Suprapubic skin (tissue), 4 donors: ENCODE data around the gene ZNF593OS. TPM values are rescaled to one million over a fixed set of nuclear protein-coding genes. Genes with fewer than 3 reads are reported as not detected.

Experiments
- DNase-seq, 2 donors: peaks; one replicate each; pipeline ENCODE4 v3.0.0-alpha.2; 2019; ENCODE audit warnings: low spot score in 2 of 2
- H3K27ac ChIP-seq: fragments of 200-600 bp; sonication (generic); one replicate; pipeline ENCODE4 v1.5.1; 2019
- H3K27me3 ChIP-seq: fragments of 200-600 bp; sonication (generic); one replicate; pipeline ENCODE4 v1.5.1; 2019
- H3K36me3 ChIP-seq: fragments of 200-600 bp; sonication (generic); one replicate; pipeline ENCODE4 v1.5.1; 2019
- H3K4me1 ChIP-seq: fragments of 200-600 bp; sonication (generic); one replicate; pipeline ENCODE4 v1.5.1; 2019
- H3K4me3 ChIP-seq: fragments of 200-600 bp; sonication (generic); one replicate; pipeline ENCODE4 v1.5.1; 2019; ENCODE audit warnings: mild to moderate bottlenecking
- H3K9me3 ChIP-seq: fragments of 200-600 bp; sonication (generic); one replicate; pipeline ENCODE4 v1.5.1; 2019
- EP300 ChIP-seq: sonication (generic); formaldehyde crosslinking; IDR thresholded peaks from one replicate; pipeline ENCODE4 v1.6.1; 2017; ENCODE audit warnings: antibody characterized with exemption
- POLR2A ChIP-seq, 2 donors: fragments of 450-650 bp; IDR thresholded peaks; one replicate each; pipeline ENCODE4 v1.6.1; 2017; ENCODE audit warnings: antibody characterized with exemption in 2 of 2, mild to moderate bottlenecking in 2 of 2, moderate library complexity in 2 of 2
- POLR2AphosphoS5 ChIP-seq, 3 donors: sonication (generic); formaldehyde crosslinking; IDR thresholded peaks; one replicate each; pipeline ENCODE4 v1.6.1; 2017; ENCODE audit warnings: antibody characterized with exemption in 3 of 3
- WGBS: methylation state at CpG from one replicate; pipeline ENCODE4 v1.1.5; 2018; 5-methylcytosine and 5-hydroxymethylcytosine counted together
- total RNA-seq, 4 donors: library from RNA; depleted of rRNA; stranded (reverse); fragments of >200 nt; gene quantifications; one replicate each; pipeline ENCODE4 v1.1.0, GENCODE V29; 2016
- TF ChIP-seq, protein P1 (sequence below), 2 donors: fragments of 200-600 bp in 1 of 2; fragments of 450-650 bp in 1 of 2; sonication (generic) in 1 of 2; IDR thresholded peaks; one replicate each; pipeline ENCODE4 v1.5.1; 2016 to 2019; ENCODE audit warnings: antibody characterized with exemption in 2 of 2, mild to moderate bottlenecking in 1 of 2, moderate library complexity in 1 of 2

ZNF593OS gene
- total RNA-seq, 4 donors from 2014 or later, result not detected

DNA sequence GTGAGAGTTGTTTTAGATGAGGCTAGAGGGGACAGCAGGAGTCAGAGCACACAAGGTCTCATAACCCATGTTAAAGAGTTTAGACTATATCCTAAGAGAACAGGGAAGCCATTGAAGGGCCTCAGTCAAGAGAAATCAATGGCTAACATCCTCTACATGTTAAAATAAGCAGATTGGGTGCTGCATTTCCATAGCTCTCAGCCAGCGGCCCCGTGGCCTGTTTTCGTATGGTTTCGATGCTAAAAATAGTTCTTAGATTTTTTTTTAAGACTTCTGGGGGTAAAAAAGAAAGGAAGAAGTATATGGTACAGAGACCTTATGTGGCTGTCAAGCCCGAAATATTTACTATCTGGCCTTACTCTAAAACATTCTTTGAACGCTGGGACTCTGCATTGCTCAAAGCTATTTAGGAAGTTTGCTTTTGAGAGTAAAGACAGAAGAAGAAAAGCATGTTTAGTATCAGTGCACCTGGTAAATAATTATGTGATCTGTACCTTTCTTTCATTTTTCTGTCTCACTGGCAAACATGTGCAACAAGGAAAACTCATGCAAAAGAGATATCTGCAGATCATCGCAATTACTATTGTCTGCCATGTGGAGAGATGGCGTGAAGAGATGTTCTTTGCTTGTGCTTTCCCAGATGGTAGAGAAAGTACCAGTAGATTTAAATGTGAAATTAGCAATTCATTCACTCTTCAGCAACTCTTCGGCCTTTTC is 51.6 kb downstream of the ZNF593OS start:
- Histone ChIP-seq H3K4me3 (no peak overlapping the region), H3K36me3 (peaks cover 23% of the 10 kb centered on the region), H3K4me1 (peaks cover 35% of the 10 kb centered on the region), H3K27ac (no peak overlapping the region), H3K9me3 (no peaks in the 10 kb centered on the region), H3K27me3 (no peaks in the 10 kb centered on the region)
- WGBS, result 76% methylated on average over 9 of the region's 9 CpGs
- TF ChIP-seq, protein P1, sequence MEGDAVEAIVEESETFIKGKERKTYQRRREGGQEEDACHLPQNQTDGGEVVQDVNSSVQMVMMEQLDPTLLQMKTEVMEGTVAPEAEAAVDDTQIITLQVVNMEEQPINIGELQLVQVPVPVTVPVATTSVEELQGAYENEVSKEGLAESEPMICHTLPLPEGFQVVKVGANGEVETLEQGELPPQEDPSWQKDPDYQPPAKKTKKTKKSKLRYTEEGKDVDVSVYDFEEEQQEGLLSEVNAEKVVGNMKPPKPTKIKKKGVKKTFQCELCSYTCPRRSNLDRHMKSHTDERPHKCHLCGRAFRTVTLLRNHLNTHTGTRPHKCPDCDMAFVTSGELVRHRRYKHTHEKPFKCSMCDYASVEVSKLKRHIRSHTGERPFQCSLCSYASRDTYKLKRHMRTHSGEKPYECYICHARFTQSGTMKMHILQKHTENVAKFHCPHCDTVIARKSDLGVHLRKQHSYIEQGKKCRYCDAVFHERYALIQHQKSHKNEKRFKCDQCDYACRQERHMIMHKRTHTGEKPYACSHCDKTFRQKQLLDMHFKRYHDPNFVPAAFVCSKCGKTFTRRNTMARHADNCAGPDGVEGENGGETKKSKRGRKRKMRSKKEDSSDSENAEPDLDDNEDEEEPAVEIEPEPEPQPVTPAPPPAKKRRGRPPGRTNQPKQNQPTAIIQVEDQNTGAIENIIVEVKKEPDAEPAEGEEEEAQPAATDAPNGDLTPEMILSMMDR (IDR thresholded peaks at IDR 0.05), result no peak
- TF ChIP-seq POLR2AphosphoS5 (IDR thresholded peaks at IDR 0.05), result no peak
- TF ChIP-seq POLR2A (IDR thresholded peaks at IDR 0.05), result no peak
- TF ChIP-seq EP300, result no peak
- no peak for DNase-seq

Other genes starting within 250 kb of the ZNF593OS start
- gene PAFAH2, start 173.8 kb downstream of the ZNF593OS start, total RNA-seq, result 10 to 100 TPM; 16.6 to 31.3 (median 20.0) TPM
- 1 to 10 TPM; 1.6 to 9.5 (median 4.2) TPM for gene EXTL1, start 150.1 kb downstream of the ZNF593OS start, total RNA-seq
- gene SLC30A2, start 125.7 kb downstream of the ZNF593OS start, total RNA-seq, result 1 to 10 TPM in 2 of 4 donors, under 1 TPM in 2; 0.15 to 2.0 (median 1.1) TPM
- 1 to 10 TPM in 3 of 4 donors, under 1 TPM in 1; 0.42 to 2.4 (median 1.5) TPM for gene TRIM63, start 104.2 kb downstream of the ZNF593OS start, total RNA-seq
- 10 to 100 TPM in 2 of 4 donors, 1 to 10 TPM in 2; 9.1 to 14.1 (median 10.0) TPM for gene PDIK1L, start 60.0 kb downstream of the ZNF593OS start, total RNA-seq
- 1 to 10 TPM; 2.4 to 3.6 (median 2.7) TPM for gene FAM110D, start 12.8 kb downstream of the ZNF593OS start, total RNA-seq
- gene C1orf232, start 2.9 kb downstream of the ZNF593OS start, total RNA-seq, result not detected
- gene ZNF593, start 1.9 kb downstream of the ZNF593OS start, total RNA-seq, result 10 to 100 TPM; 15.3 to 53.4 (median 28.3) TPM
- gene CNKSR1, start 5.7 kb upstream of the ZNF593OS start, total RNA-seq, result 10 to 100 TPM; 45.6 to 91.2 (median 53.7) TPM
- gene CATSPER4, start 18.8 kb upstream of the ZNF593OS start, total RNA-seq, result not detected
- 10 to 100 TPM; 18.2 to 27.8 (median 18.7) TPM for gene CEP85, start 62.4 kb upstream of the ZNF593OS start, total RNA-seq
- gene SH3BGRL3, start 108.3 kb upstream of the ZNF593OS start, total RNA-seq, result 100 to 1,000 TPM in 1 of 4 donors, 10 to 100 TPM in 3; 53.5 to 104 (median 92.8) TPM
- 10 to 100 TPM in 2 of 4 donors, 1 to 10 TPM in 2; 3.2 to 19.1 (median 9.1) TPM for gene UBXN11, start 134.8 kb upstream of the ZNF593OS start, total RNA-seq
- 10 to 100 TPM in 1 of 4 donors, 1 to 10 TPM in 3; 2.3 to 11.4 (median 9.9) TPM for gene CD52, start 146.1 kb upstream of the ZNF593OS start, total RNA-seq
- 10 to 100 TPM; 47.8 to 96.9 (median 62.8) TPM for gene CRYBG2, start 182.3 kb upstream of the ZNF593OS start, total RNA-seq
- gene ZNF683, start 200.9 kb upstream of the ZNF593OS start, total RNA-seq, result not detected
- gene LIN28A, start 239.0 kb upstream of the ZNF593OS start, total RNA-seq, result not detected